ENCODE measurements around the gene EZR.

Gene EZR

DNA sequence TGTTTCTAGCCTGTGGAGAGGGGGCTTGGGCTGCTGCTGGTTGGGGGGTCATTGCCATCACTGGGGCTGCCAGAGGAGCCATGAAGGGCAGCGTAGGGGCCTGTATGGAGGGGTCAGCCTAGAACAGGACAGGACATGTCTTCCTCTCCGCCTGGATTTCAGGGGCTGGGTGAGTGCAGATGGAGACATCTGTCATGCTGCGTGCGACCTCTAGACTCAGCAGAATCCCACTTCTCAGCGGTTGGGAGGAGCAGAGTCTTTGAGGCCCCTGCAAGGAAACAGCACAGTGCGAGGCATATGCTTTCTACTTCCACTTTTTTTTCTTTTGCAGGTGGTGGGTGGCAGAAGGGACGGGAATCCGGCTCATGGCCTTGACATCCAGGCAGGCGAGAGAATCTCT lies 67.9 kb downstream of the EZR start:
- H4K20me1 ChIP-seq (ENCODE audit: insufficient read depth, low read length): no peaks in the 10 kb centered on the region
- no peak for DNase-seq
- H3K4me3 ChIP-seq (ENCODE audit: low read length): no peak overlapping the region
- no peaks in the 10 kb centered on the region for H3K4me1 ChIP-seq (ENCODE audit: low read length)
- no peak for TF ChIP-seq EZH2phosphoT487 (IDR thresholded peaks at IDR 0.05; ENCODE audit: low read length)
- TF ChIP-seq EZH2 (optimal IDR thresholded peaks at IDR 0.05; ENCODE audit: low read depth, low read length): no peak
- TF ChIP-seq, protein P1, sequence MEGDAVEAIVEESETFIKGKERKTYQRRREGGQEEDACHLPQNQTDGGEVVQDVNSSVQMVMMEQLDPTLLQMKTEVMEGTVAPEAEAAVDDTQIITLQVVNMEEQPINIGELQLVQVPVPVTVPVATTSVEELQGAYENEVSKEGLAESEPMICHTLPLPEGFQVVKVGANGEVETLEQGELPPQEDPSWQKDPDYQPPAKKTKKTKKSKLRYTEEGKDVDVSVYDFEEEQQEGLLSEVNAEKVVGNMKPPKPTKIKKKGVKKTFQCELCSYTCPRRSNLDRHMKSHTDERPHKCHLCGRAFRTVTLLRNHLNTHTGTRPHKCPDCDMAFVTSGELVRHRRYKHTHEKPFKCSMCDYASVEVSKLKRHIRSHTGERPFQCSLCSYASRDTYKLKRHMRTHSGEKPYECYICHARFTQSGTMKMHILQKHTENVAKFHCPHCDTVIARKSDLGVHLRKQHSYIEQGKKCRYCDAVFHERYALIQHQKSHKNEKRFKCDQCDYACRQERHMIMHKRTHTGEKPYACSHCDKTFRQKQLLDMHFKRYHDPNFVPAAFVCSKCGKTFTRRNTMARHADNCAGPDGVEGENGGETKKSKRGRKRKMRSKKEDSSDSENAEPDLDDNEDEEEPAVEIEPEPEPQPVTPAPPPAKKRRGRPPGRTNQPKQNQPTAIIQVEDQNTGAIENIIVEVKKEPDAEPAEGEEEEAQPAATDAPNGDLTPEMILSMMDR (IDR thresholded peaks at IDR 0.05; ENCODE audit: low read length): no peak
- no peak overlapping the region for H3K9ac ChIP-seq (ENCODE audit: low read length)
- no peaks in the 10 kb centered on the region for H3K9me3 ChIP-seq (replicated peaks; ENCODE audit: insufficient read depth, low read length)
- no peak overlapping the region for H2AFZ ChIP-seq (ENCODE audit: low read length)
- H3K9me2 ChIP-seq (replicated peaks; ENCODE audit: insufficient read depth, low read length): no peaks in the 10 kb centered on the region
- no peak overlapping the region for H3K4me2 ChIP-seq (ENCODE audit: low read depth, low read length)
- no peaks in the 10 kb centered on the region for H3F3A ChIP-seq (ENCODE audit: insufficient read depth, low read length)
- H3K36me3 ChIP-seq (replicated peaks; ENCODE audit: insufficient read depth, low read length): no peaks in the 10 kb centered on the region
- H3K27ac ChIP-seq (ENCODE audit: low read length): no peak overlapping the region
- H3K79me2 ChIP-seq (ENCODE audit: low read length): no peaks in the 10 kb centered on the region
- H3K27me3 ChIP-seq (replicated peaks; ENCODE audit: insufficient read depth, low read length): no peaks in the 10 kb centered on the region

DNA sequence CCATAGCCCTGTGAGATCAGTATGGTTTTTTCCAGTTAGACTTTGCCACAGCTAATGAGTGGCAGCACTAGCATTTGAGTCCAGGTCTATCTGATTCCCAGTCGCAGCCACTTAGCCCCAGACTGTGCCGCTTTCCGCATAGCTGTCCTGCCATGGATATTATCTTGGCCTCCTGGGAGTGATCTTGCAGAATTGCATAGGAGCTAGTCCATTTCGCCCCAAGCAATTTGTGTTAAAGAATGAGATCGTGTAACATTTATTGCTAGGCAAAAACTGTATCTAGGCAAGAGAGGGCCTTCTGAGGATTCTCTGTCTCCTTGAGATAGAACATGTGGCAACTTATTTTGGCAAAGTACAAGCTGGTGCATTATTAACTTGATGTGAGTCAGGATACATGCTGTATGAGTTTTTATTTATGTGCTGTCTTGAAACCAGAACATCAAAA lies 74.2 kb downstream of the EZR start:
- Histone ChIP-seq H3F3A (ENCODE audit: insufficient read depth, low read length) (no peaks in the 10 kb centered on the region), H3K9me2 (replicated peaks; ENCODE audit: insufficient read depth, low read length) (no peaks in the 10 kb centered on the region), H3K27me3 (replicated peaks; ENCODE audit: insufficient read depth, low read length) (no peaks in the 10 kb centered on the region), H4K20me1 (ENCODE audit: insufficient read depth, low read length) (no peaks in the 10 kb centered on the region), H2AFZ (ENCODE audit: low read length) (no peak overlapping the region), H3K9ac (ENCODE audit: low read length) (no peak overlapping the region), H3K4me1 (ENCODE audit: low read length) (no peaks in the 10 kb centered on the region), H3K4me2 (ENCODE audit: low read depth, low read length) (no peak overlapping the region), H3K4me3 (ENCODE audit: low read length) (no peak overlapping the region), H3K36me3 (replicated peaks; ENCODE audit: insufficient read depth, low read length) (no peaks in the 10 kb centered on the region), H3K9me3 (replicated peaks; ENCODE audit: insufficient read depth, low read length) (no peaks in the 10 kb centered on the region), H3K79me2 (ENCODE audit: low read length) (no peaks in the 10 kb centered on the region), H3K27ac (ENCODE audit: low read length) (no peak overlapping the region)
- TF ChIP-seq EZH2 (optimal IDR thresholded peaks at IDR 0.05; ENCODE audit: low read depth, low read length): no peak
- TF ChIP-seq, protein P1 (IDR thresholded peaks at IDR 0.05; ENCODE audit: low read length): no peak
- DNase-seq: no peak

DNA sequence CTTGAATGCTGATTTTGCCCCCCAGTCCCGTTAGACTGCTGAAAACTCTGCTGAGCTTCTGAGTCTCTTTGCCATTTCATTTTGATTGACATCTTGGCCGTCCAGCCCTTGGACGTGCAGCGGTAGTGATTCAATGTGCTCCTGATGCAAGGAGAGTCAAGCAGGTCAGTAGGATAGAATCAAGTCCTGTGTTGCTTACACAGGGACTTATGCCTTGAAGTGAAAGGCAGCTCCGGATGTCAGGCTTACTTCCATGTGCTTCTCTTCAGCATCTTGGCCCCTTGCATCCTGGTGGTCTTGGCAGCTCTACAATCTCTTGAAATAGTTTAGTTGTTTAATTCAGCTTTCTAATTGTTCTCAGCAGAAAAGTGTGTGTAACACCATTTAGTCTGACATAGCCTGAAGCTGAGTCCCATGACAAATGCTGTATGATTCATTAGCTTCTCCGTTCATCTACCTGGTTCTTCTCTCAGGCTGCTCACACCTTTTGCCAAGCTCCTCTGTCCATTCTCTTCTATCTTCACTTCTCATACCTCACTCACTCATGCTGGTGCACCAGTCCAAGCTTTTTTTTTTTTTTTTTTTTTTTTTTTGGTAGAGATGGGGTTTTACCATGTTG lies 76.0 kb downstream of the EZR start:
- no peak overlapping the region for H3K4me3 ChIP-seq (ENCODE audit: low read length)
- DNase-seq: no peak
- H3K27ac ChIP-seq (ENCODE audit: low read length): no peak overlapping the region
- no peaks in the 10 kb centered on the region for H4K20me1 ChIP-seq (ENCODE audit: insufficient read depth, low read length)
- H2AFZ ChIP-seq (ENCODE audit: low read length): no peak overlapping the region
- H3K27me3 ChIP-seq (replicated peaks; ENCODE audit: insufficient read depth, low read length): no peaks in the 10 kb centered on the region
- H3K9ac ChIP-seq (ENCODE audit: low read length): no peak overlapping the region
- TF ChIP-seq, protein P1 (IDR thresholded peaks at IDR 0.05; ENCODE audit: low read length): no peak
- TF ChIP-seq EZH2 (optimal IDR thresholded peaks at IDR 0.05; ENCODE audit: low read depth, low read length) (no peak), EZH2phosphoT487 (IDR thresholded peaks at IDR 0.05; ENCODE audit: low read length) (no peak)
- no peak overlapping the region for H3K4me2 ChIP-seq (ENCODE audit: low read depth, low read length)
- H3K36me3 ChIP-seq (replicated peaks; ENCODE audit: insufficient read depth, low read length): no peaks in the 10 kb centered on the region
- no peaks in the 10 kb centered on the region for H3K9me2 ChIP-seq (replicated peaks; ENCODE audit: insufficient read depth, low read length)
- no peaks in the 10 kb centered on the region for H3K9me3 ChIP-seq (replicated peaks; ENCODE audit: insufficient read depth, low read length)
- no peaks in the 10 kb centered on the region for H3F3A ChIP-seq (ENCODE audit: insufficient read depth, low read length)
- no peaks in the 10 kb centered on the region for H3K79me2 ChIP-seq (ENCODE audit: low read length)
- no peaks in the 10 kb centered on the region for H3K4me1 ChIP-seq (ENCODE audit: low read length)
